Neural crest cell (in vitro differentiated cells): ENCODE data around the gene FOXF1. TPM values are rescaled to one million over a fixed set of nuclear protein-coding genes. Genes with fewer than 3 reads are reported as not detected.

Experiments
- DNase-seq: peaks from one replicate; pipeline ENCODE4 v3.0.0; 2021; ENCODE audit warnings: low read depth, mixed read lengths, low spot score
- H3K27ac Mint-ChIP-seq: one replicate; pipeline ENCODE4 v1.8.0; 2021; ENCODE audit warnings: mild to moderate bottlenecking, mixed read lengths; ENCODE audit not compliant: unreplicated experiment
- H3K27me3 Mint-ChIP-seq: 2 replicates; pipeline ENCODE4 v1.8.0; 2021; ENCODE audit warnings: low read depth, mild to moderate bottlenecking, mixed read lengths
- H3K36me3 Mint-ChIP-seq: 2 replicates; pipeline ENCODE4 v1.8.0; 2021; ENCODE audit warnings: low read depth, mild to moderate bottlenecking, mixed read lengths
- H3K4me1 Mint-ChIP-seq: 2 replicates; pipeline ENCODE4 v1.8.0; 2021; ENCODE audit warnings: mixed read lengths
- H3K4me3 Mint-ChIP-seq: one replicate; pipeline ENCODE4 v1.8.0; 2021; ENCODE audit warnings: mild to moderate bottlenecking, mixed read lengths
- H3K9me3 Mint-ChIP-seq: 2 replicates; pipeline ENCODE4 v1.8.0; 2021; ENCODE audit warnings: mixed read lengths
- CTCF ChIP-seq: fragments of 200-600 bp; sonication (generic); conservative IDR thresholded peaks from 2 replicates; pipeline ENCODE4 v1.5.0; 2021; ENCODE audit warnings: antibody characterized with exemption, mild to moderate bottlenecking
- total RNA-seq: library from RNA; stranded (reverse); gene quantifications from 2 replicates; pipeline ENCODE4 v1.2.1, GENCODE V29; 2021

FOXF1 gene
- total RNA-seq, 1 donor from 2014 or later: not detected

- Mint-ChIP-seq H3K4me3 (peak overlapping the region; percentile 56), H3K27me3 (peaks cover 95% of the 10 kb centered on the region), H3K4me1 (peaks cover 17% of the 10 kb centered on the region), H3K36me3 (no peaks in the 10 kb centered on the region), H3K27ac (no peak overlapping the region), H3K9me3 (no peaks in the 10 kb centered on the region)
- no peak for TF ChIP-seq CTCF
- no peak for DNase-seq
Measured at GRCh38 chr16:86505185-86505898, 5.0 kb upstream of the FOXF1 start.

GRCh38 chr16:86505899-86506864, 4.1 kb upstream of the FOXF1 start:
- H3K36me3 Mint-ChIP-seq: no peaks in the 10 kb centered on the region
- peaks cover 17% of the 10 kb centered on the region for H3K4me1 Mint-ChIP-seq
- H3K9me3 Mint-ChIP-seq: no peaks in the 10 kb centered on the region
- no peak overlapping the region for H3K27ac Mint-ChIP-seq
- H3K27me3 Mint-ChIP-seq: peaks cover 91% of the 10 kb centered on the region
- DNase-seq: no peak
- no peak for TF ChIP-seq CTCF
- peak overlapping the region; percentile 71 for H3K4me3 Mint-ChIP-seq

GRCh38 chr16:86507173-86508027, 2.9 kb upstream of the FOXF1 start:
- H3K27me3 Mint-ChIP-seq: peaks cover 91% of the 10 kb centered on the region
- H3K36me3 Mint-ChIP-seq: no peaks in the 10 kb centered on the region
- no peaks in the 10 kb centered on the region for H3K9me3 Mint-ChIP-seq
- peaks cover 17% of the 10 kb centered on the region for H3K4me1 Mint-ChIP-seq
- DNase-seq: no peak
- H3K27ac Mint-ChIP-seq: no peak overlapping the region
- peak overlapping the region; percentile 56 for H3K4me3 Mint-ChIP-seq
- TF ChIP-seq CTCF: no peak

- Mint-ChIP-seq H3K27ac (no peak overlapping the region), H3K27me3 (peaks cover 91% of the 10 kb centered on the region), H3K36me3 (no peaks in the 10 kb centered on the region), H3K4me3 (peak overlapping the region; percentile 27), H3K9me3 (no peaks in the 10 kb centered on the region), H3K4me1 (peaks cover 17% of the 10 kb centered on the region)
- no peak for DNase-seq
- no peak for TF ChIP-seq CTCF
Measured at GRCh38 chr16:86508028-86508946, 2.0 kb upstream of the FOXF1 start.
